Mesenchymal stem cell (in vitro differentiated cells and primary cell): ENCODE measurements around the gene CPS1.

Source experiments
- DNase-seq: peaks from one replicate; pipeline ENCODE4 v3.0.0-alpha.2; 2013
- H2AFZ ChIP-seq: one replicate; pipeline ENCODE4 v1.6.1; 2013; ENCODE audit warnings: low read depth, mild to moderate bottlenecking, control low read depth, inconsistent platforms, low read length, moderate library complexity
- H2AK5ac ChIP-seq: 2 replicates; pipeline ENCODE4 v1.6.1; 2013; ENCODE audit warnings: low read length, moderate library complexity, mild to moderate bottlenecking, inconsistent platforms; ENCODE audit not compliant: severe bottlenecking
- H2BK120ac ChIP-seq: one replicate; pipeline ENCODE4 v1.6.1; 2013; ENCODE audit warnings: low read depth, mild to moderate bottlenecking, inconsistent platforms, low read length, moderate library complexity
- H2BK12ac ChIP-seq, 2 experiments: one replicate each; pipeline ENCODE4 v1.6.1; 2013; ENCODE audit warnings: inconsistent platforms in 2 of 2, low read length in 2 of 2, mild to moderate bottlenecking in 2 of 2, moderate library complexity in 2 of 2, control low read depth in 1 of 2
- H2BK15ac ChIP-seq: one replicate; pipeline ENCODE4 v1.6.1; 2013; ENCODE audit warnings: mild to moderate bottlenecking, low read depth, inconsistent platforms; ENCODE audit not compliant: poor library complexity, severe bottlenecking
- H2BK5ac ChIP-seq: 2 replicates; pipeline ENCODE4 v1.6.1; 2013; ENCODE audit warnings: low read depth, mild to moderate bottlenecking, low read length, control low read depth, inconsistent platforms; ENCODE audit not compliant: poor library complexity, severe bottlenecking
- H3K14ac ChIP-seq, 2 experiments: one replicate each; pipeline ENCODE4 v1.6.1; 2013; ENCODE audit warnings: inconsistent platforms in 2 of 2, low read length in 2 of 2, control low read depth in 1 of 2, mild to moderate bottlenecking in 1 of 2, moderate library complexity in 1 of 2
- H3K18ac ChIP-seq, 2 experiments: one replicate each; pipeline ENCODE4 v1.6.1; 2013; ENCODE audit warnings: inconsistent platforms in 2 of 2, low read length in 2 of 2, control low read depth in 1 of 2, low read depth in 1 of 2, mild to moderate bottlenecking in 1 of 2
- H3K23ac ChIP-seq, 2 experiments: one replicate each; pipeline ENCODE4 v1.6.1; 2013; ENCODE audit warnings: inconsistent platforms in 2 of 2, low read length in 2 of 2, mild to moderate bottlenecking in 2 of 2, moderate library complexity in 2 of 2, control low read depth in 1 of 2
- H3K27ac ChIP-seq: 2 replicates; pipeline ENCODE4 v1.5.1; 2013; ENCODE audit warnings: mild to moderate bottlenecking, moderate library complexity, low read length, control low read depth, inconsistent platforms; ENCODE audit not compliant: poor library complexity, severe bottlenecking
- H3K27me3 ChIP-seq, 2 experiments: 2 replicates each; pipeline versions ENCODE4 v1.6.1 to v1.7.0; 2013; ENCODE audit warnings: low read length in 2 of 2, mild to moderate bottlenecking in 2 of 2, moderate library complexity in 2 of 2, control low read depth in 1 of 2, inconsistent platforms in 1 of 2; ENCODE audit not compliant: control insufficient read depth in 1 of 2, insufficient read depth in 1 of 2
- H3K36me3 ChIP-seq, 2 experiments: 2 replicates each; pipeline versions ENCODE4 v1.6.1 to v1.7.0; 2013; ENCODE audit warnings: low read length in 2 of 2, control low read depth in 1 of 2, inconsistent platforms in 1 of 2, low read depth in 1 of 2, mild to moderate bottlenecking in 1 of 2; ENCODE audit not compliant: insufficient read depth in 2 of 2, control insufficient read depth in 1 of 2
- H3K4ac ChIP-seq, 2 experiments: one replicate each; pipeline ENCODE4 v1.6.1; 2013; ENCODE audit warnings: inconsistent platforms in 2 of 2, low read length in 2 of 2, mild to moderate bottlenecking in 2 of 2, moderate library complexity in 2 of 2, control low read depth in 1 of 2, low read depth in 1 of 2
- H3K4me1 ChIP-seq: 2 replicates; pipeline ENCODE4 v1.6.1; 2013; ENCODE audit warnings: low read depth, low read length, control low read depth; ENCODE audit not compliant: control insufficient read depth, insufficient read depth
- H3K4me2 ChIP-seq: 2 replicates; pipeline ENCODE4 v1.6.1; 2013; ENCODE audit warnings: low read length, mild to moderate bottlenecking, inconsistent platforms; ENCODE audit not compliant: poor library complexity, severe bottlenecking
- H3K4me3 ChIP-seq, 2 experiments: 2 replicates each; pipeline versions ENCODE4 v1.5.1 to v1.7.0; 2013; ENCODE audit warnings: low read length in 2 of 2, mild to moderate bottlenecking in 2 of 2, control low read depth in 1 of 2, low read depth in 1 of 2; ENCODE audit not compliant: insufficient read depth in 1 of 2
- H3K79me1 ChIP-seq: replicated peaks from 2 replicates; pipeline ENCODE4 v1.6.1; 2013; ENCODE audit warnings: mild to moderate bottlenecking, control low read depth, low read length, inconsistent platforms; ENCODE audit not compliant: poor library complexity, severe bottlenecking
- H3K9ac ChIP-seq: 2 replicates; pipeline ENCODE4 v1.7.0; 2013; ENCODE audit warnings: mild to moderate bottlenecking, low read length, moderate library complexity
- H3K9me3 ChIP-seq: 2 replicates; pipeline ENCODE4 v1.7.0; 2013; ENCODE audit warnings: mild to moderate bottlenecking, low read length; ENCODE audit not compliant: control insufficient read depth
- H4K8ac ChIP-seq: one replicate; pipeline ENCODE4 v1.6.1; 2013; ENCODE audit warnings: inconsistent platforms, mild to moderate bottlenecking, low read length, moderate library complexity
- H4K91ac ChIP-seq: one replicate; pipeline ENCODE4 v1.6.1; 2013; ENCODE audit warnings: mild to moderate bottlenecking, low read length, inconsistent platforms
- WGBS: methylation state at CpG from one replicate; pipeline ENCODE4 v1.1.7; 2013; ENCODE audit warnings: mixed read lengths; 5-methylcytosine and 5-hydroxymethylcytosine counted together

CPS1 gene

DNA sequence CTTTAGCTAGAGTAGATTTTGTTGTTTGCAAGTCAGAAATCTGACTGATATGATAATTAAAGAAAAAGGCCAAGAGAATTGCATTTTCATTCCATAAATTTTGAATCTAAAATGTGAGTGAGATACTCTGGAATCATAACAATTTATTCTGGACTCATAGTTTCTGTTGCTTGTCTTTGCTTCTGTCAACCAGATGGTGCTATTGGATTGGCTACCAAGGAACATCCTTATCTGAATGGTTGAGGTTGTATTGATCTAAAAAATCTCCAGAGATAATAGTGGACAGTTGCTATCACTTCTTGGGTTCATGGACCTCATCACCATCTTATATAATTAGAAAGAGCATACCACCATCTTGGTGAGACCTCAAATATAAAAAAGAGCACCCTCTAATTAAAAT is 34.0 kb upstream of the CPS1 start:
- Histone ChIP-seq H2AK5ac (no peak overlapping the region), H3K14ac (no peak overlapping the region), H3K27ac (no peak overlapping the region), H3K9ac (no peak overlapping the region), H3K9me3 (no peaks in the 10 kb centered on the region), H2BK15ac (no peak overlapping the region), H3K27me3 (no peaks in the 10 kb centered on the region), H3K4me2 (no peak overlapping the region), H4K91ac (no peak overlapping the region), H3K79me1 (peaks cover 2% of the 10 kb centered on the region), H3K4me3 (no peak overlapping the region), H3K36me3 (no peaks in the 10 kb centered on the region), H4K8ac (no peak overlapping the region), H2BK120ac (no peak overlapping the region), H3K18ac (no peak overlapping the region), H2AFZ (no peak overlapping the region), H3K4ac (no peak overlapping the region), H3K4me1 (no peaks in the 10 kb centered on the region), H2BK12ac (no peak overlapping the region), H3K23ac (no peak overlapping the region), H2BK5ac (no peak overlapping the region)
- no peak for DNase-seq

- 97% methylated on average over 4 of the region's 4 CpGs for WGBS
- Histone ChIP-seq H3K4me3 (no peak overlapping the region), H3K36me3 (no peaks in the 10 kb centered on the region), H3K18ac (no peak overlapping the region), H4K8ac (no peak overlapping the region), H4K91ac (no peak overlapping the region), H2BK5ac (no peak overlapping the region), H3K4ac (no peak overlapping the region), H2BK12ac (no peak overlapping the region), H3K4me1 (no peaks in the 10 kb centered on the region), H3K23ac (no peak overlapping the region), H2BK120ac (no peak overlapping the region), H3K9me3 (no peaks in the 10 kb centered on the region), H2BK15ac (no peak overlapping the region), H3K27me3 (no peaks in the 10 kb centered on the region), H3K14ac (no peak overlapping the region), H3K9ac (no peak overlapping the region), H3K4me2 (no peak overlapping the region), H2AFZ (no peak overlapping the region), H3K79me1 (peaks cover 2% of the 10 kb centered on the region), H3K27ac (no peak overlapping the region), H2AK5ac (no peak overlapping the region)
- DNase-seq = no peak
These were observed 32.6 kb upstream of the CPS1 start for GRCh38 chr2:210523650-210524289.

DNA sequence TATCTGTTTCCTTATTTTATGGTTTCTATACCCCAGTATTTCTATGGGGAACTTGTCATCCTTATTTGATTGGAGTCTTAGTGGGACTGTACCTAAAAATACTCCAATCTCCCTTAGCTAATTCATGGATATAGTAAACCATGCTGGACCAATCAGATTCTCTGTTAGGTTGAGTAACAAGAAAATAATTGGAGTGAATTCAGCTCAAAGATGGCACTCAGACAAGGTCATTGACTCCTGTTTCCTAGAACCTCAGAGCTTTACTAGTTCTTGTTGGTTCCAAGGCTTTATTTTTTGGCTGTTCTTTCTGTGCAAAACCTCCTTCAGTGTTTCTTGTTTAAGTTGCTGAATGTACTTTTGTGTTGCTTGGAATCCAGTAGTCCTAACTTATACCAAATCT is 31.9 kb upstream of the CPS1 start:
- no peak overlapping the region for H2BK15ac ChIP-seq
- no peaks in the 10 kb centered on the region for H3K36me3 ChIP-seq
- H3K9ac ChIP-seq = no peak overlapping the region
- no peak overlapping the region for H2BK120ac ChIP-seq
- no peak overlapping the region for H3K4me2 ChIP-seq
- H3K79me1 ChIP-seq = peaks cover under 1% of the 10 kb centered on the region
- H3K18ac ChIP-seq = no peak overlapping the region
- H4K91ac ChIP-seq = no peak overlapping the region
- H3K27ac ChIP-seq = no peak overlapping the region
- H3K4ac ChIP-seq = no peak overlapping the region
- H2AK5ac ChIP-seq = no peak overlapping the region
- no peak for DNase-seq
- no peak overlapping the region for H3K14ac ChIP-seq
- H2AFZ ChIP-seq = no peak overlapping the region
- H3K27me3 ChIP-seq = no peaks in the 10 kb centered on the region
- no peak overlapping the region for H4K8ac ChIP-seq
- no peaks in the 10 kb centered on the region for H3K9me3 ChIP-seq
- H3K23ac ChIP-seq = no peak overlapping the region
- no peak overlapping the region for H2BK12ac ChIP-seq
- no peak overlapping the region for H3K4me3 ChIP-seq
- H3K4me1 ChIP-seq = no peaks in the 10 kb centered on the region
- no peak overlapping the region for H2BK5ac ChIP-seq

DNA sequence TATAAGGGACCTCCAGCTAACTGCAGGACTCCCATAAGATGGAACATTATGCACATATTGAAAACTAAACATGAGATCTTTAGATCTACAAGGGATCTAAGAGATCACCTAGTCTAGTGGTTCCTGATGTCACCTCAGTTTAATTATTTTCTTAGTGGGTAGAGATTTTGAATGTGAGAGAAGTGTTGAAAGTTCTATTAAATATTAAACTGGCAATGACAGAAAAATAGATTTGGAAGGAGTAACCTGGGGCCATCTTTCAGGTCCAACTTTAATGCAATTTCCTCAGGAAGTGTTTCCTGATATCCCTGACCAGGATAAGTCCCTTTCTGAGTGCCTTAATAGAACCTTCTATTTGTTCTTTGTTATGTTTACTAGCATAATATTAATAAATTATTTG is 29.1 kb upstream of the CPS1 start:
- no peak overlapping the region for H4K91ac ChIP-seq
- H3K27ac ChIP-seq = no peak overlapping the region
- DNase-seq = no peak
- H3K4me3 ChIP-seq = no peak overlapping the region
- H3K4ac ChIP-seq = no peak overlapping the region
- H2AK5ac ChIP-seq = no peak overlapping the region
- H3K9me3 ChIP-seq = no peaks in the 10 kb centered on the region
- no peaks in the 10 kb centered on the region for H3K4me1 ChIP-seq
- H3K9ac ChIP-seq = no peak overlapping the region
- no peak overlapping the region for H2AFZ ChIP-seq
- H3K14ac ChIP-seq = no peak overlapping the region
- no peak overlapping the region for H2BK15ac ChIP-seq
- no peak overlapping the region for H2BK12ac ChIP-seq
- H3K79me1 ChIP-seq = no peaks in the 10 kb centered on the region
- H3K4me2 ChIP-seq = no peak overlapping the region
- no peak overlapping the region for H2BK5ac ChIP-seq
- H3K18ac ChIP-seq = no peak overlapping the region
- no peaks in the 10 kb centered on the region for H3K36me3 ChIP-seq
- H4K8ac ChIP-seq = no peak overlapping the region
- no peak overlapping the region for H2BK120ac ChIP-seq
- H3K27me3 ChIP-seq = no peaks in the 10 kb centered on the region
- H3K23ac ChIP-seq = no peak overlapping the region
